SIG-M5 treated with dmso at 0.1 percent for 504 hours (cell line): ENCODE measurements around the gene OSER1.
A peak's percentile ranks its signal among the peaks of the same experiment; 100 is the strongest.

Source experiments
- DNase-seq: peaks from one replicate; lab custom pipeline; 2025; ENCODE audit not compliant: unreplicated experiment; lab: John Stamatoyannopoulos, UW

Gene OSER1

DNA sequence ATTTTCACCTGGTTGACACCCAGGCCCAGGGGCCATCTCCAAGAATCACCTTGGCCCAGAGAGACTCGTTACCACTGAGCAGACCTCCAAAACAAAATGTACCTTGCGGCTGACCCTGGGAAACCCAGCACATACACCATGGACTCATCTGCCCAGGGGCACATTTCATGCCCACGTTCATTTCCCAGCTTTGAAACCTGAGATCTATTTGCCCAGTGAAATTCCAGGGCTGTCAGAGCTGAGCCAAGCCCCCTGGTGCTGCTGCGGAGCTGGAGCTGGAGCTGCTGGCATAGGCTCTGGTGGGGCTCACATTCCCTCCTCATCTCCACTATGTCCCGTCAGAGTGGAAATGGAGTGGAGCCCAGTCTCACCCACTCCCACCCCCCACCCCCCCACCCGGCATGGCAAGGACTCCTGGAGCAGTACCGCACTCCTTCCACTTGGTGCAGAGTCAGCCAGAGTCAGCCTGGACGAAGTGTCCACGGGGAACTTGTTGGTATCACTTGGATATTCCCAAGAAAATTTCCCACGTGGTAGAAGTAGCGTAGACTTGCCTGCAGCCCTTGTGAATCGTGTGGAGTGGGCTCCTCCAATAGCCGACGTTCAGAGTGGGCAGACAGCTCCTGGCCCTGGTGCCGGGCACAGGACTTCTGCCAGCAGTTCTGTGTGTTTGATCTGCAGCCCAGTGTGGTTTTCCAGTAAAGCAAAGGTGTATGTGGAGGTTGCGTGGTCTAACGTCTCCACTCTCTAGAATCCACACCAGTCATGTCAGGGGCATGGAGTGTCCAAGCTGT is 18.1 kb upstream of the OSER1 start:
- no peak for DNase-seq

DNA sequence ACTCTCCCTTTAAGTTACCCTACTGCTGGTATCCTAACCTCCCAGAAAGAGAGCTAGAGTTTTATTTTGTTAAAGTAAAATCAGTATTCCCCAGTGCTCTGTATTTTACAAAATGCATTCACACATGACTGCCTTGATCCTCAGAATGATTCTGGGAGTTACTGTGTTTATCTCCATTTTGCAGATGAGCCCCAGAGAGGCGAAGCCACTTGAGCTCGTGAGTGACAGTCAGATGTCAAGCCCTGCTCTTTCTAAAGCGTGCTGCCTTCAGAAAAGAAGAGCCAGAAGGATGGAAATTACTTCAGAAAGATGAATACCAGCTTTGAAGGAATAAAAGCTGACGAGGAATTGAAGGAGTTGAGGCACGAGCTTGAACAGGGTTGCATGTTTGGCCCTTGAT is 14.1 kb upstream of the OSER1 start:
- DNase-seq, result no peak

DNA sequence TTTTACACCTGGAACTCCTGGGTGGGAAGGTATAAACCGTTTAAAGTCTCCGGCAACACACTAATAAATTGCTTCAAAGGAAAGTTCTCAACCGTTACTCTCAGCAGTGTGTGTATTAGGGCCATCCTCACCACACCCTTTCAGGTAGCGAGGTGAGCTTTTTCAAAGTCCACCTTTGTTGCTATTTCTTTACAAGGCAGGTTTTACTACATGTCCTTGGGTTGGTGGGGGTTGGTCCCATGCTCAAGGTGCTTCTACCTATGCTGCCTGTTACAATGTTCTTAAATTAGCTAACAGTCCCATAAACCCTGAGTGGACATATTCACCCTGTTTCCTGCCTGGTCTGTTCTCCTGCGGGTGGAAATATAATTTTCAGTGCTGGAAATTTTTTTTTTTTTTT is 13.2 kb upstream of the OSER1 start:
- DNase-seq, result no peak

DNA sequence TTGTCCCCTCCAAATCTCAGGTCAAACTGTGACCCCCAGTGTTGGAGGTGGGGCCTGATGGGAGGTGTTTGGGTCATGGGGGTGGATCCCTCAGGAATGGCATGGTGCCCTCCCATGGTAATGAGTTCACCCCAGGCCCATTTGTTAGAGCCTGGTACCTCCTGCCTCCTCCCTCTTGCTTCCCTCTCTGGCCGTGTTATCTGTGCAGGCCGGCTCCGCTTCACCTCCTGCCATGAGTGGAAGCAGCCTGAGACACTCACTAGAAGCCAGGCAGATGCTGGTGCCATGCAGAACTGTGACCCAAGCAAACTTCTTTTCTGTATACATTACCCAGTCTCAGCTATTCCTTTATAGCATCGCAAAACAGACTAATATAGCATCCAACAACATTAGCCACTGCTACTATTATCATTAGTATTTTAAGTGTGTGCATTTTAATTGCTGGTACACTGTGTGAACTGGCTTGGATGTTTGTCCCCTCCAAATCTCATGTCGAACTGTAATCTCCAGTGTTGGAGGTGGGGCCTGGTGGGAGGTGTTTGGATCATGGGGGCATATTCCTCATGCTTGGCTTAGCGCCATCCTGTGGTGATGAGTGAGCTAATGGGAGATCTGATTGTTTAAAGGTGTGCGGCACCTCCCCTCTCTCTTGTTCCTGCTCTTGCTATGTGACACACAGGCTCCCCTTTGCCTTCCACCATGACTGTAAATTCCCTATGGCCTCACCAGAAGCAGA is 12.2 kb upstream of the OSER1 start:
- DNase-seq, result no peak

DNA sequence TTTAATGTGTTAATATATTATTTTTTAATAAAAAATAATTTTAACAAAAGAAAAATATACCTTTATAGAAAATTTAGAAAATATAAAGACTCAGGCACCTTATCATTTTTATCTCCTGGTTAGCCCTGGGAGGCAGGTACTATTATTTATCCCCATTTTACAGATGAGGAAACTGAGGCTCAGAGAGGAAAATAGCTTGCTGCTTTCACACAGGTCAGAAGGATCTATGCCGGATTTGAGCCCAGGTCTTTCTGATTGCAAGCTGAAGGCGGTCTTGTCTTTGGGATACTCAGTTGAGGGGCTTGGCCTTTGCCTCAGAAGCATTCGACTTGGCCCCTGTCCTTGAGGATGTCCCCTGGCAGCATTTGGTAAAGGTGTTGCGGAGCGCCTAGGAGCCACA is 11.5 kb upstream of the OSER1 start:
- DNase-seq, result no peak

DNA sequence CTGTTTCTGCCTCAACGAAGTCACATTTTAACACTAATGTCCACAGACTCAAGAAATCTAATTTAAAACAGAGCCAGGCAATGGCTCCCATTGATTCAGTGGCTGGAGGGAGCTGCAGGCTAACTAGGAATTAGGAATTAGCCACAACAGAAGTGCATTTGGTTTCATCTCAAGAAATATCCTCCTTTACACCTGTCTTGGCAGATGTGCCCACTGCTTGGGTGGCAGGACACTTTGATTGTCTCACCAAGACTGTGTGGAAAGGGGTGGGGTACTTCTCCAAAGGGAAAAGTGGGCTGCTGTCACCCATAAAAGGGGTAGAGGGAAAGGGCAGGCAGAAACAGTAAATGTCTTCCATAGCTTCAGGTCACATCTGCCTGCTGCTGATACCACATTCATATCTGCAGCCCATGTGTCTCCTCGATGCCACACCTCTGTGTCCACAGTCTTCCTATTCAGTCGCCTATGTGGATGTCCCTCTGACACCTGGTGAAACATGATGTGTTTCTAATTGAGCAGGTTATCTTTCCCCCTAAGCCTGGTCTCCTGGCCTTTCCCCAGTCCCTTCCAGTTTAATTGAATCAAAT is 10.9 kb upstream of the OSER1 start:
- no peak for DNase-seq

DNA sequence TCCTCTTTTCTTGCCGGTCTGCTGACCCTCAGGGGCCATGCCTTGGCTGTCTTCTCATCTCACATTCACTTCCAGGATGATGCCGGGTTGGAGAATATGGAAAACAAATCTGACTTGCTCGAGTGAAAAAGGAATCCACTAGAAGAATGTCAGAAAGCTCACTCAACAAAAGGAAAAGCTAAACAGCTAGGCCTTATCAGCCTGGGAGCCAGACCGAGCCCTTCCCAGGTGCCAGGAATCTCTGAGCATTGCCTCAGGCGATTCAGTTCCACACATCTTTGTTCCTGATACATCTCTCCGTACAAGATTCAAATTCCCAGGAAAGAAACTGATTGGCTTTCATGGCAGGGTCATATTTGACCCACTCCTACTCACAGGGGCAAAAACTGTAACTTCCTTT is 9.2 kb upstream of the OSER1 start:
- no peak for DNase-seq

DNA sequence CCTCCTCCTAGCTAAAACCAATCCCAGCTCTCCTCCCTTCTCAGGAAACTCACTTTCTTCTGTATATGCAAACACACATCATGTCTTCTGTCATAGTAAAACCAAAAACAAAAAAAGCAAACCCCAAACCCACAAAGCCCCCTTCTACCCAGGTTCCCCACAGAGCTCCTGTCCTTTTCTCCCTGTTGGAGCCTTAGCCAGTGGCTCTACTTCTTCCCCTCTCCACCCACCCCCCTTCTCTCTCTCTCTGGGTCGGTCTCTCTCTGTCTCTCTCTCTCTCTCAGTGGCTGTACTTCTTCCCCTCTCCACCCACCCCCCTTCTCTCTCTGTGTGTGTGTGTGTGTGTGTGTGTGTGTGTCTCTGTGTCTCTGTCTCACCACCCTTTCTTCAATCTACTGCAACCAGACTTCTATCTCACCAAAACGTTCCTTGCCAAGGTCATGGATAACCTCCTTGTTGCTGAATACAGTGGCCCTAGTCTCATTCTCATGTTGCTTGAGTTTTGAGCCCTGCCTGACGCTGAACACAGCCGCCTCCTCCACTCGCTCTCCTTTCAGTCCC is 8.7 kb upstream of the OSER1 start:
- no peak for DNase-seq

DNA sequence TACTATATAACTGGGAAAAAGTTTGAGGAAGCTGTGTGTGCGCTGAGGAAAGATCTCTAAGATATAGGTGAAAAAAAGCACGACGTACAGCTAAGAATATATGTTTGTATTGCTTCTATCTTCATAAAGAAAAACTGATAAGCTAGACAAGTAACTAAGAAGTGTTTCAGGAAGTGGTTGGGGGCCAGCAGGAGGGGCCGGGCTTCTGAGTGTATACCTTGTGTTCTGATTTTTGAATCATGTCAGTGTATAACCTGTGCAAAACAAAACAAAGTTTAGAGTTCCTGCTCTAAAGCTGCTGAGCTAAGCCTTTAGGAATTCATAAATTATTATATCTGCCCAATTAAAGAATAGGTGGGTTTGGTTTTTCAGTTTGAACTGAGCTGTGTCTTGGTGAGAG is 7.9 kb upstream of the OSER1 start:
- no peak for DNase-seq

DNA sequence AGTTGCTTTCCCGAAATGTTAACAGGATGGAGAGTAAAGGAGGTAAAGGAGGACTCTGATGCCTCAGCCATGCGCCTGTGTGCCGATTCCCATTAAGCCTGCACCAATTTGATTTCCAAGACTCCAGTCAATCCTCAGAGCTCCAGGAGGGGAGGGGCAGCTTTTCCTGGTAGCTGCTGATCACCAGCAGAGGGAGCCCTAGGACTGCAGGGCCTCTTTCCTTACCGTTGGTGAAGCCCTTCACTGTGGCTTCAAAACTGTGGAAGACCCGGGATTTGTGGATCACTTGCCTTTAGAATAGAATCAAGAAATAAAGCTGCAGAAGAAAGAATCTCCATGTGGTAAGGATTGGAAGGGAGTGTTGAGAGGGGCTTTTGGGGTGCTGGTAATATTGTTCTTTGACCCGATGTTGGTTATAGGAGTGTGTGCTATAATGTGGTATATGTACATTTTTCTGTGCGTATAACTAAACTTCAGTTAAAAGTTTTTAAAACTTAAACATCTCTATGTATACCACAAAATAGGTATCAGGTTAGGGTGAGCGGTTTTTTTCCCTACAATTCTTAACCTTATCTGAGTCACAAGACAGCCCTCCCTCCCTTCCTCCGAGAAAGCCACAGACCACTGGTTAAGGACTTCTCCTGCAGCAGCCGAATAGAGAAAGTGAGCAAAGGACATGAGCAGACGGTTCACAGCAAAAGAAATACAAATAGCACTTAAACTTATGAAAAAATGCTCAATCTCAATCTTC is 6.9 kb upstream of the OSER1 start:
- DNase-seq, result peak; percentile 73

DNA sequence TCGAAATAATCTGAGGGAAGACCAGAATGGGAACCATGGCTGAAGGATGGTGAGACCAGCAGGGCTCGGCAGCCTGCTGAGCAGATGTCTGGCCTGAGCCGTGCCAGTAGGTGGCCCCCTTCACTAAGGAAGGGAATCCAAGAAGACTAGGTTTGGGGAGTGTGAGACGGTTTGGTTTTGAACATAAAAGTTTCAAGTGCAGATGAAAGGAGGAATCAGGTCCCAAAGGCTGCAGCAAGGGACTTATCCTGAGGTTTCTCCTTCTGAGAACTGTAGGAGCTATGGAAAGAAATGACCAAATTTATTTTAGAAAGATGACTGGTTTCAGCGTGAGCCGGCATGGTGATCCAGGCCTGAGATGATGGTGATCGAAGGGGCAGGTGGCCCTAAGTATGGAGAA is 4.6 kb upstream of the OSER1 start:
- DNase-seq, result peak; percentile 80

DNA sequence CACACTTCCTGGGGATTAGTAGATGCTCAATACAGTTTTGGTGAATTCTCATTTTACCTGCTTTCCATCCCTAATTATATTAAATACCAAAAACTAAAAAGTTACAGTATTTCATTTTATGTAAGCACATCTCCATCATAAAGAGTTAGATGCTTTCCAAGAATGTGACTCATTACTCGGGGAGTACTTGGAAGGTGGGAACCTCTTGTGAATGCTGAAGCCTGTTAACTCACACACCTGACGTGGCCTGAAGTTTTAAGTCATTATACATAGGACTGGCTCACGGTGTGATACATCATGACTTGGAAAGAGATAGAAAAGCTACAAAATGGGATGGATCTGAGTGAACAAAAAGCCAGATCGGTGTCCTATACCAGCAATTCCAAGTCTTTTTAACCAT is 2.2 kb upstream of the OSER1 start:
- DNase-seq, result no peak

DNA sequence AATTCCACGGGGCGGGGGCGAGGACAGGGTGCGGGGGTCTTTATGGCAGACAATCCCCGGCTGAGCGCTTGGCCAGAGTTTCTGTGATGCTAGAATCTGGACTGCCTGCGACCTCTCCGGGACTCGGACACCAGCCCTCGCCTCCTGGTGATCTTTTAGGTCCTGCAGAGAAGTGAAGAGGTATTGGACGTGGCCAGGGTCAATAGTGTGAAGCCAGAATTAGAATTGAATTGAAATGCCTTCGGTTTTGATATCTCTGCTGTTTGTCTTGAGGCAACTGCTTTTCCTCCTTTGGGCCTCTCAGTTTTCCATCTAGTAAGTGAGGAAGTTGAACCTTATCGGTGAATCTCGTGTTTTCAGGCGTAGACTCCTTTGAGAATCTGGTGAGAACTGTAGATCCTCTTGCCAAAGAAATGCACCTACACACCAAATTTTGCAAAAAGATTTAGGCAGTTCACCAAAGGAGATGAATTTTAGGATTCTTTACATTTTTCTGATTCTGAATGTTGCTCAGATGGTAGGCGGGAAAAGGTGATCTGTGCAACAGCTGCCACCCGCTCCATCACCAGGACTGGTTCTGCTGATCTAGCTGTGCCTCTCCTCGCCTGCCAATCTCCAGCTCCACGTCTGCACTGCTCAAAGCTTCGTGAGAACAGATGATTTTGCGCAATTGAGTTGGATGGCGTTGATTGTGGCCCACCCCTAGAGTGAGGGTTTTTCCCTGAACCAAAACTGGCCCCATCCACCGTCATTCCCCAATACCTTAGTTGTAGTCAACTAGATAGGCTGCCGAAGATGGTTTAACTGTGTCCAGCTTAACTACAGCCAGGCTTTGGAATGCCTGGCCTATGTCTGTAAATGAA is 837 bp upstream of the OSER1 start:
- DNase-seq, result peak; percentile 35

DNA sequence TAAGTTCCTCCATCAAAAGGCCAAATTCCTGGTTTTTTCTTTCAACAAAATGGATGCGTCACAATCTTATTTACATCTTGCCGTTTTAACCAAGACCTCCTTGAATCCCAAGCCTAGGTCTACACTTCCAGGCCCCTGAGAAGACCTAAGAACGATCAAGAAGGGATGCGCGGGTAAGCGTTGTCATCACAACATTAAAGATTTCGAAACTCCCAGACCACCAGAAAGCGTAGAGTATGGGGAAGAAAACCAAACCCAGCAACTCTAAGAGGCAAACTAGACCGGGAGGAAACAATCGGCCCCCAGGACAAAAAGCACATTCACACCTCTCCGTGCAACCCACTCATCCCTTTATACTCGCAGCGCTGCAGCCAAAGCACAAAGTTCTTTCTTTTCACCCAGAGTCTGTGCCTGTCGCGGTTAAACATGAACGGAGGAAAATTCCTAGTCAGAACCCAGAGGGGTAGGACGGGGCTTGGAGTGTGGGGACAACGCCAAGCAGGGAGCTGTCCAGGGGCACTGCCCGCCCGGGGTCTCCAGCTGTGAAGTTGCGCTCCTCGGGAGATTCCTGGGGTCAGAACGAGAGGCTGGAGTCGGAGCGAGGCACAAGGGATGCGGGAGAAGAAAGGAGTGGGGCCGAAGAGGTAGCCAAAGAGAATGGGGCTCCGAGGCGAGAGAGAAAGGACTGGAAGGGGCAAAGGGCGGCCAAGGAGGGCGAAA is 725 bp downstream of the OSER1 start:
- DNase-seq, result peak; percentile 69

DNA sequence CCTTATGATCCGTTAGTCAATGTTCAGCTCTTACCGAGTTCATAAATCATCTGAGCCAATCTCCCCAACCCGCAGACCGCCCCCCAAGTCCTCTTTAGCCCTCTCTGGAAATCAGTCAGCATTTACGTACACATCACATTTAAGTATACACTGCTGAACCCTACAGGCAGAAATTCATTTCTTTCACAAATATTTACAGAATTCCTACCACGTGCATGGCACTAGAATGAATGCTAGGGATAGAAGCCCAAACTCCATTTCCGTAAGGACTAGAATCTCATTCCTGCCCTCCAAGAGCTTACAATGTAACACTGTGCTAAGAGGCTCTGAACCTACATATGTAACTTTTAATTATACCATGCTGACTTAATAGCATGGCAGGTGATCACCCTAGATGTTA is 1.8 kb downstream of the OSER1 start:
- no peak for DNase-seq

DNA sequence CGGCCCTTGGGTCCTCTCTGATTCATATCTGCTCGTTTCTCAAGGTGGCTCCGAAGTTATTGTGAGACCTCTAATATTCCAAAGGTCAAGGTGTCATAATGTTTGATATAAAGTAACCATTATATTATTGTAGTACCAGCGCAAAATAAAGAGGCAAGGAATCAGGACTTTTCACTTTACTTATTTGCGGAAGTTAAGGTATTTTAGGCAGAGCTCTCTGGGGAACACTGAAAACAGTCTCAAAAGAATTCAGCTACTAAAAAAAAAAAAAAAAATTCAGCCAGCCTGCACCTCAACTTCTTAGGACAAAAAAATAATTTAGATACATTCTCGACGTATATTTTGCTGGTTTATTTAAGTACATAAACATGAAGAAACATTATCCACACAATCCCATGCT is 2.4 kb downstream of the OSER1 start:
- DNase-seq, result no peak

DNA sequence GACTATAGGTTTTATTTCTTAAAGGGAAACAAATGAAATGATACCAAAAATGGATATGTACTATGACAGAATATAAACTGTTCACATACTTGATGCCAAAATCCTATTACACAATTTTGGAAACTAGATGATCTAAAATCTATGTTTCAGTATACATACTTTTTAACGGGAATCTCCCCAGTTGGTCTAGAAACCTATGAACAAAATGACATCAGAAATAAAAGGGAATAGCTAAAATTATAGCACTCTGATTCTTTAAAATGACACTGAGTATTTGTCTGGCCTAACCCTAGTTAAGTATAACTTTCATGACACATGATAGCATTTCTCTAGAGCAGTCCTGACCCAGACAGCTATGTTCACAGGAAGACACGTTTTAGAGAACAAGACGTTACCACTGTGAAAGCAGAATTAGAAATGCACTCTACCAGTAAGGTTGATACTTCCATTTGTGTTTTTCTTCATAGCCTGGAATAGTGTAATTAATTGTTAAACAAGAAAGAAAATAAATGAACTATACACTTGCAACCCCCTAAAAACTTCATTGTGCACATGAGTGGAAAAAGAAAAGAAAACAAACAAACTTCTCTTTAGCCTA is 3.3 kb downstream of the OSER1 start:
- DNase-seq, result no peak

DNA sequence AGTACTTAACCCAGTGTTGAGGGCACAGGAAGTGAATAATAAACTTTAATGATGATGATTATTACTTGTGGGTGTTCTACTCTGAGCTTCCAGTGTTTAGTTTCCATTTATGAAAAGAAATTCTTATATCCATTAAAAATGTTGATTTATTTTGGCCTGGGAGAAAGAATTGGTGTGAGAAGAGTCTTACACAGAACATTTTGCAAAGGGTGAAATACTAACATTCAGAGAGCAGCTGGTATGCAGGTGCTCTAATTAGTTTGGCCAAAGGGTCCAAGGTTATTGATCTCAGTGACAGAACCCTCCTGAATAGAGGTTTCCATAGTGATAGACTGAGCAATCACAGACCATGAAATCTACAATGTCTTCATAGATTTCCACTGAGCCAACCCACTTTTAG is 4.4 kb downstream of the OSER1 start:
- DNase-seq, result no peak

DNA sequence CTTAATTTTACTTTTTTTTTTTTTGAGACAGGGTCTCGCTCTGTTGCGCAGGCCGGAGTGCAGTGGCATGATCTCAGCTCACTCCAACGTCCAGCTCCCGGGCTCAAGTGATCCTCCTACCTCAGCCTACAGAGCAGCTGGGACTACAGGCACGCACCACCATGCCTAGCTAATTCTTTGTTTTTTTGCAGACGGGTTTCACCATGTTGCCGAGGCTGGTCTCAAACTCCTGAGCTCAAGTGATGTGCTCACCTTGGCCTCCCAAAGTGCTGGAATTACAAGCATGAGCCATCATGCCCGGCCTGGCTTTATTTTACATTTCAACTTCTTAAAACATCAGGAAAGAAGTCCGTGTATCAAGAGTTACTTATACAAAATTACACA is 5.7 kb downstream of the OSER1 start:
- no peak for DNase-seq
